Neural crest cell (in vitro differentiated cells): ENCODE data around the gene RYR2. TPM values are rescaled to one million over a fixed set of nuclear protein-coding genes. Genes with fewer than 3 reads are reported as not detected.
A peak's percentile ranks its signal among the peaks of the same experiment; 100 is the strongest.

Source experiments
- DNase-seq: peaks from one replicate; pipeline ENCODE4 v3.0.0; 2021; ENCODE audit warnings: low read depth, mixed read lengths, low spot score
- H3K27ac Mint-ChIP-seq: one replicate; pipeline ENCODE4 v1.8.0; 2021; ENCODE audit warnings: mild to moderate bottlenecking, mixed read lengths; ENCODE audit not compliant: unreplicated experiment
- H3K27me3 Mint-ChIP-seq: 2 replicates; pipeline ENCODE4 v1.8.0; 2021; ENCODE audit warnings: low read depth, mild to moderate bottlenecking, mixed read lengths
- H3K36me3 Mint-ChIP-seq: 2 replicates; pipeline ENCODE4 v1.8.0; 2021; ENCODE audit warnings: low read depth, mild to moderate bottlenecking, mixed read lengths
- H3K4me1 Mint-ChIP-seq: 2 replicates; pipeline ENCODE4 v1.8.0; 2021; ENCODE audit warnings: mixed read lengths
- H3K4me3 Mint-ChIP-seq: one replicate; pipeline ENCODE4 v1.8.0; 2021; ENCODE audit warnings: mild to moderate bottlenecking, mixed read lengths
- H3K9me3 Mint-ChIP-seq: 2 replicates; pipeline ENCODE4 v1.8.0; 2021; ENCODE audit warnings: mixed read lengths
- CTCF ChIP-seq: fragments of 200-600 bp; sonication (generic); conservative IDR thresholded peaks from 2 replicates; pipeline ENCODE4 v1.5.0; 2021; ENCODE audit warnings: antibody characterized with exemption, mild to moderate bottlenecking
- total RNA-seq: library from RNA; stranded (reverse); gene quantifications from 2 replicates; pipeline ENCODE4 v1.2.1, GENCODE V29; 2021

The RYR2 gene
- total RNA-seq, 1 donor from 2014 or later = 0.07 TPM

- DNase-seq = no peak
- H3K36me3 Mint-ChIP-seq = no peaks in the 10 kb centered on the region
- peaks cover 12% of the 10 kb centered on the region for H3K4me1 Mint-ChIP-seq
- no peak overlapping the region for H3K27ac Mint-ChIP-seq
- no peaks in the 10 kb centered on the region for H3K27me3 Mint-ChIP-seq
- H3K4me3 Mint-ChIP-seq = no peak overlapping the region
- H3K9me3 Mint-ChIP-seq = no peaks in the 10 kb centered on the region
- TF ChIP-seq CTCF = no peak
Measured at GRCh38 chr1:237712586-237713157, 670.7 kb downstream of the RYR2 start.

GRCh38 chr1:237713916-237714315 lies 671.9 kb downstream of the RYR2 start:
- H3K36me3 Mint-ChIP-seq = no peaks in the 10 kb centered on the region
- peaks cover 12% of the 10 kb centered on the region for H3K4me1 Mint-ChIP-seq
- no peak for TF ChIP-seq CTCF
- H3K4me3 Mint-ChIP-seq = no peak overlapping the region
- H3K27me3 Mint-ChIP-seq = no peaks in the 10 kb centered on the region
- DNase-seq = no peak
- H3K9me3 Mint-ChIP-seq = no peaks in the 10 kb centered on the region
- no peak overlapping the region for H3K27ac Mint-ChIP-seq

GRCh38 chr1:237717106-237717505 lies 675.1 kb downstream of the RYR2 start:
- Mint-ChIP-seq H3K27ac (peak overlapping the region; percentile 3), H3K36me3 (no peaks in the 10 kb centered on the region), H3K9me3 (peaks cover 3% of the 10 kb centered on the region), H3K4me1 (peaks cover 9% of the 10 kb centered on the region), H3K4me3 (no peak overlapping the region), H3K27me3 (no peaks in the 10 kb centered on the region)
- TF ChIP-seq CTCF = no peak
- no peak for DNase-seq

GRCh38 chr1:237730826-237731350 lies 688.9 kb downstream of the RYR2 start:
- Mint-ChIP-seq H3K9me3 (peaks cover 4% of the 10 kb centered on the region), H3K4me3 (no peak overlapping the region), H3K27me3 (no peaks in the 10 kb centered on the region), H3K4me1 (no peaks in the 10 kb centered on the region), H3K27ac (no peak overlapping the region), H3K36me3 (no peaks in the 10 kb centered on the region)
- no peak for DNase-seq
- no peak for TF ChIP-seq CTCF

GRCh38 chr1:237732657-237733056 lies 690.7 kb downstream of the RYR2 start:
- Mint-ChIP-seq H3K9me3 (peaks cover 4% of the 10 kb centered on the region), H3K36me3 (no peaks in the 10 kb centered on the region), H3K4me1 (no peaks in the 10 kb centered on the region), H3K4me3 (no peak overlapping the region), H3K27ac (no peak overlapping the region), H3K27me3 (no peaks in the 10 kb centered on the region)
- DNase-seq = no peak
- TF ChIP-seq CTCF = no peak
